ENCODE measurements around the gene TRAPPC3. TPM values are rescaled to one million over a fixed set of nuclear protein-coding genes. Genes with fewer than 3 reads are reported as not detected.
"Not testable (repeated sequence)": the region's sequence is repeated elsewhere in the genome, so short reads cannot be mapped to it uniquely, and the experiment has no call there.

The TRAPPC3 gene
- total RNA-seq, 4 donors from 2014 or later = 68.3 to 132 (median 112) TPM

- peaks cover 0 to 5% (median 0%) of the 10 kb centered on the region in 3 donors for H3K36me3 ChIP-seq
- peak in 1 of 6 experiments; percentile 7 for TF ChIP-seq CTCF (IDR thresholded peaks at IDR 0.05)
- TF ChIP-seq POLR2A (IDR thresholded peaks at IDR 0.05) = peak in 2 of 4 donors; percentile 44 to 50
- H3K4me1 ChIP-seq = peaks cover 51 to 93% (median 77%) of the 10 kb centered on the region in 3 donors
- peak overlapping the region; percentile 6 to 59 (median 38) for H3K4me3 ChIP-seq
- H3K27me3 ChIP-seq = no peaks in the 10 kb centered on the region
- intact Hi-C loops (cut with DNase I) = no loop called here
- DNase-seq = no peak
- peak overlapping the region; percentile 85 to 100 (median 94) for H3K27ac ChIP-seq
- no peaks in the 10 kb centered on the region for H3K9me3 ChIP-seq
- 9 to 12% methylated on average over 11 of the region's 14 CpGs for WGBS, 2 donors
These were observed 12.6 kb upstream of the TRAPPC3 start for GRCh38 chr1:36161641-36162531.

- no peaks in the 10 kb centered on the region for H3K9me3 ChIP-seq
- H3K4me1 ChIP-seq = peaks cover 51 to 85% (median 70%) of the 10 kb centered on the region in 3 donors
- no peaks in the 10 kb centered on the region for H3K27me3 ChIP-seq
- peaks cover 0 to 5% (median 0%) of the 10 kb centered on the region in 3 donors for H3K36me3 ChIP-seq
- DNase-seq = no peak
- intact Hi-C loops (cut with DNase I) = no loop called here
- TF ChIP-seq CTCF (IDR thresholded peaks at IDR 0.05) = peak in 3 of 6 experiments; percentile 4 to 24 (median 15)
- peak in 1 of 4 donors; percentile 20 for TF ChIP-seq POLR2A (IDR thresholded peaks at IDR 0.05)
- 3% methylated on average over 6 of the region's 12 CpGs; no CpG with 5 or more reads in 1 of the 2 donors for WGBS, 2 donors
- H3K27ac ChIP-seq = peak overlapping the region; percentile 85 to 100 (median 94)
- peak overlapping the region; percentile 6 to 59 (median 38) for H3K4me3 ChIP-seq
These were observed 11.7 kb upstream of the TRAPPC3 start for GRCh38 chr1:36160949-36161485.

GRCh38 chr1:36160388-36160948 lies 11.2 kb upstream of the TRAPPC3 start:
- WGBS, 2 donors = 48 to 76% methylated on average over 3 to 4 of the region's 4 CpGs
- Histone ChIP-seq H3K4me3 (peak overlapping the region in 3 of 4 donors; percentile 36 to 59 (median 39)), H3K4me1 (peaks cover 51 to 80% (median 64%) of the 10 kb centered on the region in 3 donors)

GRCh38 chr1:36159614-36160387 lies 10.5 kb upstream of the TRAPPC3 start:
- Histone ChIP-seq H3K27me3 (no peaks in the 10 kb centered on the region), H3K9me3 (no peaks in the 10 kb centered on the region), H3K4me3 (peak overlapping the region in 2 of 4 donors; percentile 36 to 59), H3K36me3 (peaks cover 0 to 5% (median 0%) of the 10 kb centered on the region in 3 donors), H3K27ac (peak overlapping the region; percentile 85 to 100 (median 94)), H3K4me1 (peaks cover 56 to 81% (median 69%) of the 10 kb centered on the region in 3 donors)
- WGBS, 2 donors = 75 to 85% methylated on average over 10 of the region's 10 CpGs
- no peak for DNase-seq
- intact Hi-C loops (cut with DNase I) = no loop called here
- TF ChIP-seq POLR2A (IDR thresholded peaks at IDR 0.05) (no peak), CTCF (IDR thresholded peaks at IDR 0.05) (no peak)

More at GRCh38 chr1:36160388-36160948, 11.2 kb upstream of the TRAPPC3 start:
- Histone ChIP-seq H3K27me3 (no peaks in the 10 kb centered on the region), H3K9me3 (no peaks in the 10 kb centered on the region), H3K27ac (peak overlapping the region; percentile 85 to 100 (median 94)), H3K36me3 (peaks cover 0 to 5% (median 0%) of the 10 kb centered on the region in 3 donors)
- intact Hi-C loops (cut with DNase I) = no loop called here
- DNase-seq = no peak
- TF ChIP-seq POLR2A (IDR thresholded peaks at IDR 0.05) = no peak
- no peak for TF ChIP-seq CTCF (IDR thresholded peaks at IDR 0.05)

GRCh38 chr1:36158827-36159252 lies 9.6 kb upstream of the TRAPPC3 start:
- H3K9me3 ChIP-seq; DNase-seq; H3K27me3 ChIP-seq; intact Hi-C loops (cut with DNase I); H3K36me3 ChIP-seq: not testable (repeated sequence)
- 85 to 92% methylated on average over 10 of the region's 10 CpGs for WGBS, 2 donors
- Histone ChIP-seq H3K27ac (peak overlapping the region; percentile 95 to 100 (median 98)), H3K4me1 (peaks cover 57 to 83% (median 68%) of the 10 kb centered on the region in 3 donors), H3K4me3 (peak overlapping the region in 2 of 4 donors; percentile 86 to 100)

Data from esophagus squamous epithelium (tissue), 5 donors.